ELR (cell line): Measurements from ENCODE around the gene BCAN.

ENCODE experiments used
- DNase-seq: peaks from one replicate; pipeline ENCODE4 v3.0.0-alpha.2; 2015; ENCODE audit warnings: low read depth

The BCAN gene

GRCh38 chr1:156662005-156662799 lies 20.3 kb downstream of the BCAN start:
- peak; percentile 49 for DNase-seq

- DNase-seq, result no peak
Observed at GRCh38 chr1:156662800-156663055, 20.8 kb downstream of the BCAN start.

- DNase-seq, result no peak
Observed at GRCh38 chr1:156663178-156663577, 21.3 kb downstream of the BCAN start.

- DNase-seq, result no peak
Observed at GRCh38 chr1:156664046-156664766, 22.3 kb downstream of the BCAN start.

- DNase-seq, result no peak
Observed at GRCh38 chr1:156664767-156665411, 23.0 kb downstream of the BCAN start.

GRCh38 chr1:156665539-156665938 lies 23.6 kb downstream of the BCAN start:
- no peak for DNase-seq

- no peak for DNase-seq
Observed at GRCh38 chr1:156666862-156667609, 25.1 kb downstream of the BCAN start.

- DNase-seq, result no peak
Observed at GRCh38 chr1:156667610-156667967, 25.7 kb downstream of the BCAN start.

GRCh38 chr1:156667968-156668709 lies 26.2 kb downstream of the BCAN start:
- DNase-seq, result no peak

- DNase-seq, result no peak
Observed at GRCh38 chr1:156668801-156669637, 27.1 kb downstream of the BCAN start.

GRCh38 chr1:156669794-156670193 lies 27.9 kb downstream of the BCAN start:
- DNase-seq, result no peak

GRCh38 chr1:156670359-156670758 lies 28.4 kb downstream of the BCAN start:
- no peak for DNase-seq

- DNase-seq, result no peak
Observed at GRCh38 chr1:156670791-156671190, 28.9 kb downstream of the BCAN start.

- no peak for DNase-seq
Observed at GRCh38 chr1:156671804-156672203, 29.9 kb downstream of the BCAN start.

GRCh38 chr1:156673387-156674121 lies 31.6 kb downstream of the BCAN start:
- no peak for DNase-seq

- DNase-seq, result no peak
Observed at GRCh38 chr1:156675210-156676113, 33.5 kb downstream of the BCAN start.

GRCh38 chr1:156676114-156676819 lies 34.4 kb downstream of the BCAN start:
- no peak for DNase-seq

GRCh38 chr1:156676820-156677615 lies 35.1 kb downstream of the BCAN start, which contains the start of gene NES:
NES (minus strand) TSS chr1:156677407; CDS start chr1:156677264, 143 bp downstream.
- peak; percentile 51 for DNase-seq
